ENCODE results near the gene COLGALT1.

Gene COLGALT1

DNA sequence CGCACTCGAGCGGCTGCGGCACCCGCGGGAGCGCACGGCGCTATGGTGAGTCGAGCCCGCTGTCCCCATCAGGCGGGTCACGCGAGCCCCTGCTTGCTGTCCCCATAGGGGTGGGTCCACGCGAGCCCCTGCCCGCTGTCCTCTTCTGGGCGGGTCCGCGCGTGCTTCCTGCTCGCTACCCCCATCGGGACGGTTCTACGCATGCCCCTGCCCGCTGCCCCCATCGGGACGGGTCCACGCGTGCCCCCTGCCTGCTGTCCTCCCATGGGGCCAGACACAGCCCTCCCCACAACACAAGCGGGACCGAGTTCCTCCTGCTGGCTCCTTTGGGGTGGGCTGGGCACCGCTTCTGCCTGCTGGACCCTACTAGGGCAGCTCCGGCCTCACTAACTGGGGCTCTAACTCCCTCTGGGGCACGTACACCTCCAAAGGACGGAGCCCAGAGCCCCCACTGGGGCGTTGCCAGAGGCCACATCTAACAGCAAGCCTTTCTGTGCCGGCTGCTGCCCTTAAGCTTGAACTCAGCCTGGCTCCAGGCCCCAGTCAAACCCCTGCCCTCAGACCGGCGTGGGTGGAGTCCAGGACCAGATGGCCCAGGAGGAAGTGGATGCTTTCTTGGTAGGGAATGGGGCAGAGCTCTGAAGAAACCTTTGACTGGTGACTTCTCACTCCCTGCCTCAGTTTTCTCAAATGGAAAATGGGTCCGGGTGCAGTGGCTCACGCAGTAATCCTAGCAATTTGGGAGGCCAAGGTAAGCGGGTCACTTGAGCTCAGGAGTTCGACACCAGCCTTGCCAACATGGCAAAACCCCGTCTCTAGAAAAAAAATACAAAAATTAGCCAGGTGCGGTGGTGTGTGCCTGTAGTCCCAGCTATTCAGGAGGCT is 722 bp downstream of the COLGALT1 start:
- peaks cover 0 to 42% (median 23%) of the 10 kb centered on the region in 11 experiments; a peak in 13 of 22 replicates for H4K20me1 ChIP-seq
- H3K9ac ChIP-seq = peak overlapping the region; percentile 84 to 96 (median 91)
- peaks cover 73 to 84% (median 79%) of the 10 kb centered on the region in 10 experiments for H3K4me1 ChIP-seq
- no peak for TF ChIP-seq Cebpa-rat (IDR thresholded peaks at IDR 0.05)
- peak overlapping the region; percentile 78 to 94 (median 88) for H3K4me2 ChIP-seq
- peak overlapping the region; percentile 78 to 93 (median 89) for H3K27ac ChIP-seq
- H3K9me3 ChIP-seq (replicated peaks in 1 of 11) = no peaks in the 10 kb centered on the region
- H3K4me3 ChIP-seq = peak overlapping the region; percentile 76 to 99 (median 94)
- peaks cover 39 to 50% (median 44%) of the 10 kb centered on the region in 11 experiments for H3K36me3 ChIP-seq
- no peaks in the 10 kb centered on the region for H3K27me3 ChIP-seq

DNA sequence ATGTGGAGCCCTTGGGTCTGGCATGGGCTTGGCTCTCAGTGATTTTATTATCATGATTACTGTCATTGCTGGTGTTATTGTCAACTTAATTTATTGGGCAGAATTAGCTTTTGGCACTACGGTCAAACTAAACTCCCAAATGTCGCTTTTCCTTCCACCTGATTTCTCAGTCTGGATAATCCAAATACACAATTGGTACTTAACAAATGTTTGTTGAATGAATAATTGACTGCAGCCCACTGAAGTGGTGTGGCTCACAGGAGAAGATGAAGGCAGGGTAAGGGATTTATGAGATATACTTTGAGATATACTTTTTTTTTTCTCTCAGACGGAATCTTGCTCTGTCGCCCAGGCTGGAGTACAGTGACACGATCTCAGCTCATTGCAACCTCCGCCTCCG is 1.5 kb downstream of the COLGALT1 start:
- H3K4me1 ChIP-seq = peaks cover 75 to 88% (median 82%) of the 10 kb centered on the region in 10 experiments
- no peaks in the 10 kb centered on the region for H3K27me3 ChIP-seq
- peak overlapping the region; percentile 78 to 94 (median 88) for H3K4me2 ChIP-seq
- peaks cover 0 to 45% (median 23%) of the 10 kb centered on the region in 11 experiments; a peak in 14 of 22 replicates for H4K20me1 ChIP-seq
- no peaks in the 10 kb centered on the region for H3K9me3 ChIP-seq (replicated peaks in 1 of 11)
- H3K36me3 ChIP-seq = peaks cover 44 to 55% (median 51%) of the 10 kb centered on the region in 11 experiments
- no peak for TF ChIP-seq Cebpa-rat (IDR thresholded peaks at IDR 0.05)
- peak overlapping the region; percentile 84 to 96 (median 91) for H3K9ac ChIP-seq
- H3K27ac ChIP-seq = peak overlapping the region in 10 of 11 experiments; percentile 78 to 93 (median 90); a peak in 19 of 22 replicates
- H3K4me3 ChIP-seq = peak overlapping the region; percentile 76 to 99 (median 94)

DNA sequence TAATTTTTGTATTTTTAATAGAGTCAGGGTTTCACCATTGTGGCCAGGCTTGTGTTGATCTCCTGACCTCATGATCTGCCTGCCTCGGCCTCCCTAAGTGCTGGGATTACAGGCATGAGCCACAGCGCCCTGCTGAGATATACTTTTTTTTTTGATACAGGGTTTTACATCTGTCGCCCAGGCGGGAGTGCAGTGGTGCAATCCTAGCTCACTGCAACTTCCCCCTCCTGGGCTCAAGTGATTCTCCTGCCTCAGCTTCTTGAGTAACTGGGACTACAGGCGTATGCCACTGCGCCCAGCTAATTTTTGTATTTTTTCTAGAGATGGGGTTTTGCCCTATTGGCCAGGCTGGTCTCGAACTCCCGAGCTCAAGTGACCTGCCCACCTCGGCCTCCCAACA is 2.0 kb downstream of the COLGALT1 start:
- Histone ChIP-seq H4K20me1 (peaks cover 0 to 49% (median 25%) of the 10 kb centered on the region in 11 experiments; a peak in 14 of 22 replicates), H3K4me2 (peak overlapping the region; percentile 78 to 94 (median 88)), H3K4me3 (peak overlapping the region in 9 of 10 experiments; percentile 76 to 99 (median 94); a peak in 14 of 20 replicates), H3K9me3 (replicated peaks in 1 of 11) (no peaks in the 10 kb centered on the region), H3K27ac (peak overlapping the region in 10 of 11 experiments; percentile 78 to 93 (median 90); a peak in 17 of 22 replicates), H3K4me1 (peaks cover 75 to 88% (median 82%) of the 10 kb centered on the region in 10 experiments), H3K9ac (peak overlapping the region; percentile 84 to 96 (median 91); a peak in 15 of 22 replicates), H3K36me3 (peaks cover 48 to 59% (median 55%) of the 10 kb centered on the region in 11 experiments), H3K27me3 (no peaks in the 10 kb centered on the region)
- peak in 6 of 11 experiments; percentile 24 to 68 (median 44); a peak in 7 of 22 replicates for TF ChIP-seq Cebpa-rat (IDR thresholded peaks at IDR 0.05)

DNA sequence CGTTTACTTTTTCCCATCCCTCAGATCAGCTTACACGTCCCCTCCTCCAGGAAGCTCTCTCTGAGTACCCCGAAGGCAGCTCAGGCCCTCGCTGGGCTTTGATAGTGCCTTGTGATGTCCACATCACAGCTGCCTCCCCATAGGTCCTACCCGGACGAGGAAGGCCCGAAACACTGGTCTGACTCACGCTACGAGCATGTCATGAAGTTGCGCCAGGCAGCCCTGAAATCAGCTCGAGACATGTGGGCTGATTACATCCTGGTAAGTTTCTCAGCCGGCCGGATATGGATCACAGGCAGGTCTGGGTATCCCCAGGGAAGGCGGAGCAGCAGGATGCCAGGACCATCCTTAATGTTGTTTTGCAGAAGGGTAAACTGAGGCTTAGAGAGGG is 4.8 kb downstream of the COLGALT1 start:
- H3K4me3 ChIP-seq = peak overlapping the region in 1 of 10 experiments; percentile 24; a peak in 1 of 20 replicates

DNA sequence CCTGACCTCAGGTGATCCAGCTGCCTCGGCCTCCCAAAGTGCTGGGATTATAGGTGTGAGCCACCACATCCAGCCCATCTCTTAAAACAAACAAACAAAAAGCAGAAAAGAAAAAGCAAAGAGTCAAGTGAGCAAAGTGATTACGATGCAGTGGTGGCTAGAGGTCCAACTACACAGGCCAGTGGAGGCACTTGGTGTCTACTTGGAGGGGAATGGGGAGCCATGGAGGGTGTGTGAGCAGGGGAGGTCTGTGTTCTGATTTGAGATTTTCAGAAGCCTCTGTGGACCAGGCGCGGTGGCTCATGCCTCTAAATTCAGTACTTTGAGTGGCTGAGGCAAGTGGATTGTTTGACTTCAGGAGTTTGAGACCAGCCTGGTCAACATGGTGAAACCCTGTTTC is 6.6 kb downstream of the COLGALT1 start:
- H4K20me1 ChIP-seq = peaks cover 22 to 85% (median 54%) of the 10 kb centered on the region in 11 experiments; a peak in 19 of 22 replicates

More for the DNA sequence above, 4.8 kb downstream of the COLGALT1 start:
- H3K4me2 ChIP-seq = peak overlapping the region in 7 of 11 experiments; percentile 3 to 94 (median 53); a peak in 11 of 22 replicates
- H3K36me3 ChIP-seq = peaks cover 75 to 87% (median 82%) of the 10 kb centered on the region in 11 experiments
- H4K20me1 ChIP-seq = peaks cover 9 to 77% (median 38%) of the 10 kb centered on the region in 11 experiments; a peak in 19 of 22 replicates
- TF ChIP-seq Cebpa-rat (IDR thresholded peaks at IDR 0.05) = no peak
- H3K27ac ChIP-seq = peak overlapping the region in 10 of 11 experiments; percentile 13 to 75 (median 36); a peak in 15 of 22 replicates
- H3K9ac ChIP-seq = peak overlapping the region; percentile 2 to 71 (median 38); a peak in 12 of 22 replicates
- H3K9me3 ChIP-seq (replicated peaks in 1 of 11) = no peaks in the 10 kb centered on the region
- no peaks in the 10 kb centered on the region for H3K27me3 ChIP-seq
- peaks cover 53 to 76% (median 60%) of the 10 kb centered on the region in 10 experiments for H3K4me1 ChIP-seq

DNA sequence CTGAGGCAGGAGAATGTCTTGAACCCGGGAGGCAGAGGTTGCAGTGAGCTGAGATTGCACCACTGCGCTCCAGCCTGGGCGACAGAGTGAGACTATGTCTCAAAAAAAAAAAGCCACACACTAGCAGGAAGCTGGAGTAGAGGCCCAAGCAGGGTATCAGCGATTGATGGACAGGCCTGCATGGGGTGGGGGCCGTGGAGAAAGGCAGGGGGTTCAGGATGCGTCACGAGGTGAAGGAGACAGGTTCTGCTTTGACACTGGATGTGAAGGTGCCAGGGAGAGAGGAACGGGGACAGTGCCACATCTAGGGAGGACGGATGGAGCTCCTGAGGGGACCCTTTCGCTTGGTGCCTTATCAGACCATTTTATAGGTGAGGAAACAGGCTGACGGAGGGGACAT is 7.1 kb downstream of the COLGALT1 start:
- no peaks in the 10 kb centered on the region for H3K27me3 ChIP-seq
- no peaks in the 10 kb centered on the region for H3K9me3 ChIP-seq (replicated peaks in 1 of 11)
- no peak for TF ChIP-seq Cebpa-rat (IDR thresholded peaks at IDR 0.05)
- H3K9ac ChIP-seq = peak overlapping the region; percentile 30 to 71 (median 47); a peak in 16 of 22 replicates
- peaks cover 94 to 100% (median 98%) of the 10 kb centered on the region in 11 experiments for H3K36me3 ChIP-seq
- H3K27ac ChIP-seq = peak overlapping the region in 10 of 11 experiments; percentile 19 to 74 (median 46); a peak in 15 of 22 replicates
- H3K4me3 ChIP-seq = no peak overlapping the region
- H3K4me1 ChIP-seq = peaks cover 39 to 71% (median 45%) of the 10 kb centered on the region in 10 experiments
- H4K20me1 ChIP-seq = peaks cover 20 to 85% (median 55%) of the 10 kb centered on the region in 11 experiments; a peak in 19 of 22 replicates
- H3K4me2 ChIP-seq = peak overlapping the region; percentile 3 to 94 (median 30); a peak in 18 of 22 replicates

More for the DNA sequence above, 6.6 kb downstream of the COLGALT1 start:
- peak overlapping the region in 10 of 11 experiments; percentile 19 to 74 (median 54); a peak in 20 of 22 replicates for H3K27ac ChIP-seq
- no peaks in the 10 kb centered on the region for H3K9me3 ChIP-seq (replicated peaks in 1 of 11)
- H3K36me3 ChIP-seq = peaks cover 94 to 100% (median 98%) of the 10 kb centered on the region in 11 experiments
- no peak for TF ChIP-seq Cebpa-rat (IDR thresholded peaks at IDR 0.05)
- H3K9ac ChIP-seq = peak overlapping the region; percentile 30 to 71 (median 47); a peak in 15 of 22 replicates
- peak overlapping the region; percentile 3 to 94 (median 30); a peak in 18 of 22 replicates for H3K4me2 ChIP-seq
- H3K27me3 ChIP-seq = no peaks in the 10 kb centered on the region
- peaks cover 44 to 75% (median 50%) of the 10 kb centered on the region in 10 experiments for H3K4me1 ChIP-seq
- H3K4me3 ChIP-seq = peak overlapping the region in 1 of 10 experiments; percentile 24; a peak in 2 of 20 replicates

DNA sequence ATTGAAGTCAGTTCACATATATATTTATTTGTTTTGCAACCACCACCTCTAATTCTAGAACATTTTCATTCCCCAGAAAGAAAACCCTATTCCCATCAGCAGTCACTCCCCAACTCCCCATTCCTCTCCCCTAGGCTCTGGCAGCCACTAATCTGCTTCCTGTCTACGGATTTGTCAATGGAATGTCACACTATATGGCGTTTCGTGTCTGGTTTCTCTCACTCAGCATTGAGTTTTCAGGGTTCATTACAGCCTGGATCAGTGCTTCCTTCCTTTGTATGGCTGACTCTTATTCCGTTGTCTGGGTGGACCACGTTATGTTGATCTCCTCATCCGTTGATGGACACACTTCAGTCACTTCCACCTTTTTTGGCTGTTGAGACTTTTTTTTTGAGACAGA is 9.3 kb downstream of the COLGALT1 start:
- Histone ChIP-seq H3K27me3 (no peaks in the 10 kb centered on the region), H3K4me2 (no peak overlapping the region), H3K27ac (no peak overlapping the region), H3K36me3 (peaks cover 95 to 100% (median 99%) of the 10 kb centered on the region in 11 experiments), H4K20me1 (peaks cover 12 to 81% (median 55%) of the 10 kb centered on the region in 11 experiments; a peak in 19 of 22 replicates), H3K4me3 (no peak overlapping the region), H3K4me1 (peaks cover 30 to 49% (median 32%) of the 10 kb centered on the region in 10 experiments), H3K9ac (no peak overlapping the region; a peak in 1 of 22 replicates), H3K9me3 (replicated peaks in 1 of 11) (no peaks in the 10 kb centered on the region)
- TF ChIP-seq Cebpa-rat (IDR thresholded peaks at IDR 0.05) = no peak

DNA sequence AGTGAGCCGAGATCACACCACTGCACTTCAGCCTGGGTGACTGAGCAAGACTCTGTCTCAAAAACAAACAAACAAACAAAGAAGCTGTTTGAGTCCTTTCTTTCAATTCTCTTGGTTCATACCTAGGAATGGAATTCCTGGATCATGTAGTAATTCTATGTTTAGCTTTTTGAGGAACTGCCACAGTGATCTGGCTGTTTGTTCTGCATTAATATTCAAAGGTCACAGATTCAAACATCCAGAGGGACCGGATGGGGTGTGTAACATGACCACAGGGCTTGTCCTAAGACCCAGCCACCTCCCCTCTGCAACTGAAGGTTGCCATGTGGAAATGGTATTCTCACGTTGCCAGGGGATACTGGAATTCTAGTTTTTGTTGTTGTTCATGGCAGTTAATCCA is 10.2 kb downstream of the COLGALT1 start:
- H3K36me3 ChIP-seq = peaks cover 95 to 100% (median 99%) of the 10 kb centered on the region in 11 experiments
- no peaks in the 10 kb centered on the region for H3K9me3 ChIP-seq (replicated peaks in 1 of 11)
- H4K20me1 ChIP-seq = peaks cover 9 to 80% (median 56%) of the 10 kb centered on the region in 11 experiments; a peak in 19 of 22 replicates
- peak overlapping the region in 2 of 11 experiments; percentile 6 to 32; a peak in 3 of 22 replicates for H3K9ac ChIP-seq
- no peak overlapping the region; a peak in 1 of 22 replicates for H3K27ac ChIP-seq
- no peak for TF ChIP-seq Cebpa-rat (IDR thresholded peaks at IDR 0.05)
- H3K27me3 ChIP-seq = no peaks in the 10 kb centered on the region
- no peak overlapping the region for H3K4me2 ChIP-seq
- no peak overlapping the region for H3K4me3 ChIP-seq
- H3K4me1 ChIP-seq = peaks cover 22 to 40% (median 24%) of the 10 kb centered on the region in 10 experiments

Measured in BLaER1 treated with 17β-estradiol and CSF1 and Interleukin-3, amounts not matched to agents 10 nM and 100 nM (cell line).